GM21723 (cell line): ENCODE measurements around the gene IRGQ.
A peak's percentile ranks its signal among the peaks of the same experiment; 100 is the strongest.
"Not testable (repeated sequence)": the region's sequence is repeated elsewhere in the genome, so short reads cannot be mapped to it uniquely, and the experiment has no call there.

Experiments used
- ATAC-seq: cut with Tn5 transposase; IDR thresholded peaks from one replicate; pipeline ENCODE4 v1.9.1; 2021; ENCODE audit warnings: mild to moderate bottlenecking, moderate library complexity; ENCODE audit not compliant: unreplicated experiment

Gene IRGQ

GRCh38 chr19:43574424-43575155, 21.3 kb downstream of the IRGQ start:
- no peak for ATAC-seq

- no peak for ATAC-seq
Observed at GRCh38 chr19:43572171-43572588, 23.8 kb downstream of the IRGQ start.

DNA sequence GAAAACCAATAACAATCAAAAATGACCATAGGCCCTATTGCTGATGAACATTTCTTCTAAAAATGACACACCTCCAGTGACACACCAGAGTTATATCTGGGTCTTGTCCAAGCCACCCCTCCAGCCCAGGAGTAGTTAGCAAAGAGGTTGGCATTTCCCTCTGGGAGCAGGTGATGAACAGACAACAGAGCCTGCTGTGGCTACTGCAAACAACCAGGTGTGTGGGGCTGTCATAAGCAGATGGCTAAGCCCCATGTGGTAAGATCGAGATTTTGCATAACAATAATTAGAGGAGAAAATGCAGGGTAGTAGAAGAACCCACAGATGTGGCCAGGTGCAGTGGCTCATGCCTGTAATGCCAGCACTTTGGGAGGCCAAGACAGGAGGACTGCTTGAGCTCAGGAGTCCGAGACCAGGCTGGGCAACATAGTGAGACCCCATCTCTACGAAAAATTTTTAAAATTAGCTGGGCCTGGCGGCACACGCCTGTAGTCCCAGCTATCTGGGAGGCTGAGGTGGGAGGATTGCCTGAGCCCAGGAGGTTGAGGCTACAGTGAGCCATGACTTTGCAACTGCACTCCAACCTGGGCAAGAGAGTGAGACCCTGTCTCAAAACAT, 25.7 kb downstream of the IRGQ start:
- ATAC-seq: no peak

- no peak for ATAC-seq
Observed at GRCh38 chr19:43569657-43570056, 26.3 kb downstream of the IRGQ start.

DNA sequence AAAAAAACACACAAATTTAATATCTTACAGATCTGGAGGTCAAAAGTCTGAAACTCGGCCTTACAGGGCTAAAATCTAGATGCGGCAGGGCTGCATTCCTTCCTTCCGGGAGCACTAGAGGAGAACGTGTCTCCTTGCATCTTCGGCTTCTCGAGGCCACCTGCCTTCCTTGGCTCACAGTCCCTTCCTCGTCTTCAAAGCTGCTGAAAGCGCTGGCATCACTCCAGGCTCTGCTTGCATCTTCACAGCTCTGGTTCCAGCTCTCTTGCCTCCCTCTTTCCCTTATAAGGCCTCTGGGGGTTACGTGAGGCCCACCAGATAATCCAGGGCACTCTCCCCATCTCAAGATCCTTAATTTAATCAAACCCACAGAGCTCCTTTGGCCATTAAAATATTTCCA, 31.1 kb downstream of the IRGQ start:
- no peak for ATAC-seq

DNA sequence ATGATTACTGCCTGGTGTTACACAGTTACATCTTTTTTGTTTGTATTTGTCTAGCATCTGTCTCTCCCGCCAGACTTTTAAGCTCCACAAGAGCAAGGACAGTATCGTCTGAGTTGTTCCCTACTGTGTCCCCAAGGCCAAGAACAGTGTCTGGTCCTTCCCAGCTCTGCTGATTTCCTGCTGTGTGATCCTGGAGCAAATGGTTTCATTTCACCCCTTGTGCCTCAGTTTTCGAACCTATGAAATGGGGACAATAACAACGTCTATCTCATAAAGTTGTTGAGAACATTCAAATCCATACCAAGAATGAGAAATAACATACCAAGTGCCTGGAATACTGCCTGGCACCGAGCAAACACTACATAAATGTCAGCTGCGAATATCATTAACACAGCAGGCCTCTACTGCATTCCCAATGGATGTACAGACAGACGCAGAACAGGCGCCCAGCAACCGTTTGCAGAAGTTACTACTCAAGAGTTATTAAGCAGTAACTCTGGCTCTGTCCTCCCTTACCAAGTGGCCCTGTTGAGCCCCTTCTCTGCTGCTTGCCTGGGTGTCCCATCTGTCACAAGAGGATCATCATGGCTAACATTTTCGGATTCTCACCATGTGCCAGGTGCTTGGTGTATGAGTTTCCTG, 32.0 kb downstream of the IRGQ start:
- no peak for ATAC-seq

DNA sequence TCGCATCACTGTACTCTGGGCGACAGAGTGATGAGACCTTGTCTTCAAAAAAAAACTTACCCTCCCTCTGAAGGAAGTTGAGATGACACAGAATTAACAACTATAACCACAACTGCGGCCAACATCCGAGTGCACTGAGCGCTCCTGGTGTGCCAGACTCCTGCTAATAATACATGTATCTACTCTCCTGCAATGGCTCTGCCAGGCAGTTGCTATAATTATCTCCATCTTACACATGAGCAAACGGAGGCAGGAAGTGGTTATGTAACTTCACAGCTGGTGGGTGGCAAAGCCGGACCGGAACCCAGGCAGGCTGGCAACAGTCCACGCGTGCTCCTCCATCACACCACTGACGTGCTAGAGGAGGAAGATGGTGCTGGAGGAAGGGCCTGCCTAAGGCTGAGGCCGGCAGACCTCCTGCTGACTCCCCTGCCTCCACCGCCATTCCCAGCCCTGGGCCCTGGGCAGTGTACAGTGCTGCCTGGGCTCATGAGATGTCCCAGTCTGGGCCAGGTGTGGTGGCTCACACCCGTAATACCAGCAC, 33.2 kb downstream of the IRGQ start:
- ATAC-seq: peak; percentile 65

GRCh38 chr19:43562226-43562697, 33.7 kb downstream of the IRGQ start:
- no peak for ATAC-seq

DNA sequence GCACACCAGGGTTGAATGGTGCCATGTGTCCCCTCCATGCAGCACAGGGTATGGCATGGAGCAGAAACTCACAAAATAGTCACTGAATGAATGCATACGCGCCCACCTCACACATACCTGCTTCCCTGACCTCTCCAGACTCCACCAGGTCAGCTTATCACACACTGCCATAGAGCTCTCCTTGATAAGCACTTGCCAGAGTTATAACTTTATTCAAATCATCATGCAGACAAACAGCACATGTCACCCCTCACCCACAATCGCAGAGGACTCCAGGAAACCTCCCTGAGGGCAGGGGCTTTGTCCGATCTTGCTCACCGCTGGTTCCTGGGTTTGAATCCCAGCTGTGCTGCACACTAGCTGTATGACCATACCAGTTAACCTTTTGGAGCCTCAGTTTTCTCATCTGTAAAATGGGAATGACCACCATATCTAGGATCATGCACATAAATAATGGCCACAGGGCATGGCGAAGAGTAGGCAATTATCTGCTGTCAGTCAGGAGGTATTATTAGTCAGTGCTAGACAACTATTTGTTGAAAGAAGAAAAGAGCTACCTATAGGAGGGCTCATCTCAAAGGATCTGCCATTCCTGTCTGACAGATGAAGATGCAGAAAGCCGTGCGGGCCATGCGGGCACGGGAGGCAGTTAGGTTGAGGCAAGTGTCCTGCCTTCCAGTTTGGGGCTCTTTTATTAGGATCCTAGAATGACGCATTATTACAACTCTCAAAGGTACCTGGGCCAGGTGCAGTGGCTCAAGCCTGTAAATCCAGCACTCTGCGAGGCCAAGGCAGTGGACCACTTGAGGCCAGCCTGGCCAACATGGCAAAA, 34.6 kb downstream of the IRGQ start:
- no peak for ATAC-seq

DNA sequence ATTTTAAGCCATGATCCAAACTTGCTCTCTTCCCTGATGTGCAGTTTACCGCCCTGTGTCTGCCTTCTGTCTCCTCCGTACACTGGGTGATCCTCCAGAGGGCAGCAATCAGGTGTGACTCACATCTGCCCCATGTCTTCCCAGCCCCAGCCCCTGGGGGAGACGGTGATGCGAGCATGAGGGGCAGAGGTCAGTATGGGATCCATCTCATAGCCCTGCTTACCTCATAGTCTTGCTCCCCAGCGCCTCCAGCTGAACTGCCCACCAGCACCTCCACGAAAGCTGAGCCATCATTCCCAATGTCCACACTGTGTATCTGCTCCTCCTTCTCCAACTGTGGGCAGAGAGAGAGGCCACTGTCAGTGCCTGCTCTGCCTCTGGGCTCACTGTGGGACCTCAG, 35.2 kb downstream of the IRGQ start:
- no peak for ATAC-seq

- ATAC-seq: no peak
Observed at GRCh38 chr19:43555185-43555770, 40.7 kb downstream of the IRGQ start.

GRCh38 chr19:43554317-43554895, 41.5 kb downstream of the IRGQ start:
- no peak for ATAC-seq

DNA sequence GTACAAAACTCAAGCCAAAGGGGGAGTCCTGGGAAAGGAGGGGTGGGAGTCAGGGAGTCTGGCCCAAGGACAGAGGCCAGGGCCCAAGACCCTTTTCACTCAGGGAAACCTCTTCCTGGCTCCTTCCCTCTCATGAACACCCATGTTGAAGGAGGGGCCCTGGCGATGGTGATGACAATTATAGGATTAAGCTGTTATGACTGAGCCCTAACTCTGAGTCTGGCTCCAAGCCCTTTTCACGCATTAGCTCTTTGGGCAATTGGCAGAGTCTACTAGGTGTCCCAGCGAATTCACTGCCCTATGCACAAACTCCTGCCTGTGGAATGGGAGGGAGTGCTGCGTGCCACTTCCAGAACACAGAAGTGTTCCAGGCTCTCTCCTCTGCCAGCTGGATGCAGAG, 42.3 kb downstream of the IRGQ start:
- no peak for ATAC-seq

DNA sequence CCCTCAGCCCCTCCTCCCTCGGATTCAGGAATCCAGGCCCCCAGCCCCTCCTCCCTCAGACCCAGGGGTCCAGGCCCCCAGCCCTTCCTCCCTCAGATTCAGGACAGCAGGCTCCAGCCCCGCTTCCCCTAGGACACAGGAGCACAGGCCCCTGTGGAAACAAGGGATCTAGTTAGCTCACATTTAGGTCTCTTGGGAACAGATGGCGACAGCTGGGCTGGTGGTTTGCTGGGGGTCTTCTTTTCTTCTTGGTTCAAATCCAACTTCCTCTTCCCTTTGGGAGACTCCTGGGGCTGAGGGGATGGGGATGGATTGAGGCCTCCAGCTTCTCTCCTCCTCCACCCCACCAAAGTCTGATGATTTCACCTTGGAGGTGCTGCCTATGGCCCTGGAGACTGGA, 43.3 kb downstream of the IRGQ start:
- ATAC-seq: no peak

- ATAC-seq: no peak
Observed at GRCh38 chr19:43552198-43552450, 43.8 kb downstream of the IRGQ start.

- ATAC-seq: no peak
Observed at GRCh38 chr19:43551399-43552197, 44.3 kb downstream of the IRGQ start.

- no peak for ATAC-seq
Observed at GRCh38 chr19:43548706-43549105, 47.2 kb downstream of the IRGQ start.

DNA sequence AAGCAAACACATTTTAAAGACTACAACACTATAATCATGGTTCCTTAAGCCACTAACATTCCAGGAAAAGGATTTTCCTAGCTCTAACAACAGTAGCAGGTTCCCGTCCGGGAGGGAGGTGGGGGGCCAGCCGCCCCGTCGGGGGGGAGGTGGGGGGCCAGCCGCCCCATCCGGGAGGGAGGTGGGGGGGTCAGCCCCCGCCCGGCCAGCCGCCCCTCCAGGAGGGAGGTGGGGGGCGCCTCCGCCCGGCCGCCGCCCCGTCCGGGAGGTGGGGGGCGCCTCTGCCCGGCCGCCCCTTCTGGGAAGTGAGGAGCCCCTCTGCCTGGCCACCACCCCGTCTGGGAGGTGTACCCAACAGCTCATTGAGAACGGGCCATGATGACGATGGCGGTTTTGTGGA, 48.0 kb downstream of the IRGQ start:
- not testable (repeated sequence) for ATAC-seq

GRCh38 chr19:43546581-43546980, 49.4 kb downstream of the IRGQ start:
- ATAC-seq: no peak

- no peak for ATAC-seq
Observed at GRCh38 chr19:43545981-43546380, 50.0 kb downstream of the IRGQ start.
